Measurements from ENCODE around the gene KIAA1328. TPM values are rescaled to one million over a fixed set of nuclear protein-coding genes. Genes with fewer than 3 reads are reported as not detected.
A peak's percentile ranks its signal among the peaks of the same experiment; 100 is the strongest.

KIAA1328 gene
- total and polyA plus RNA-seq, 9 of the 15 experiments (the other 6 are each of a cell fraction or from before 2014, with no cell fraction given), result 4.0 to 8.6 (median 7.4) TPM

GRCh38 chr18:36828630-36829361, at the start of gene KIAA1328, which contains the start of gene TPGS2 (continued):
- TF ChIP-seq CREB5 (CRISPR knock-in tag; IDR thresholded peaks at IDR 0.05) (no peak), ATF2 (CRISPR knock-in tag; IDR thresholded peaks at IDR 0.05) (no peak), TRIM25 (IDR thresholded peaks at IDR 0.05; ENCODE audit: borderline replicate concordance) (no peak), CAMTA2 (CRISPR knock-in tag; conservative IDR thresholded peaks at IDR 0.05) (no peak; the same call in 1 of the 2 replicates), BRCA1 (IDR thresholded peaks at IDR 0.05) (no peak), BRCA1 (CRISPR knock-in tag; IDR thresholded peaks at IDR 0.05) (no peak), ZFP36 (IDR thresholded peaks at IDR 0.05; ENCODE audit: low read depth, low read length, partially characterized antibody) (no peak), ZNF217 (CRISPR knock-in tag; IDR thresholded peaks at IDR 0.05) (no peak), BCL6 (CRISPR knock-in tag; IDR thresholded peaks at IDR 0.05) (no peak), THAP12 (CRISPR knock-in tag; IDR thresholded peaks at IDR 0.05) (0 out of 2 replicates have a peak, but pooled peaks have one; percentile 47), PBX2 (CRISPR knock-in tag; IDR thresholded peaks at IDR 0.05; ENCODE audit: low read depth) (no peak), PBX2 (tag; conservative IDR thresholded peaks at IDR 0.05; ENCODE audit: low read depth) (no peak), ARID3B (CRISPR knock-in tag; IDR thresholded peaks at IDR 0.05; ENCODE audit: borderline replicate concordance) (0 out of 2 replicates have a peak, but pooled peaks have one; percentile 68), SRSF7 (optimal IDR thresholded peaks at IDR 0.05; ENCODE audit: low read depth, low read length) (no peak)

All from K562 (cell line).